ENCODE results near the gene PIGU. TPM values are rescaled to one million over a fixed set of nuclear protein-coding genes. Genes with fewer than 3 reads are reported as not detected.

The PIGU gene
- total and polyA plus RNA-seq, 2 of the 13 experiments (the other 11 are each of a cell fraction or from before 2014, with no cell fraction given), result 45.5 to 231 TPM

DNA sequence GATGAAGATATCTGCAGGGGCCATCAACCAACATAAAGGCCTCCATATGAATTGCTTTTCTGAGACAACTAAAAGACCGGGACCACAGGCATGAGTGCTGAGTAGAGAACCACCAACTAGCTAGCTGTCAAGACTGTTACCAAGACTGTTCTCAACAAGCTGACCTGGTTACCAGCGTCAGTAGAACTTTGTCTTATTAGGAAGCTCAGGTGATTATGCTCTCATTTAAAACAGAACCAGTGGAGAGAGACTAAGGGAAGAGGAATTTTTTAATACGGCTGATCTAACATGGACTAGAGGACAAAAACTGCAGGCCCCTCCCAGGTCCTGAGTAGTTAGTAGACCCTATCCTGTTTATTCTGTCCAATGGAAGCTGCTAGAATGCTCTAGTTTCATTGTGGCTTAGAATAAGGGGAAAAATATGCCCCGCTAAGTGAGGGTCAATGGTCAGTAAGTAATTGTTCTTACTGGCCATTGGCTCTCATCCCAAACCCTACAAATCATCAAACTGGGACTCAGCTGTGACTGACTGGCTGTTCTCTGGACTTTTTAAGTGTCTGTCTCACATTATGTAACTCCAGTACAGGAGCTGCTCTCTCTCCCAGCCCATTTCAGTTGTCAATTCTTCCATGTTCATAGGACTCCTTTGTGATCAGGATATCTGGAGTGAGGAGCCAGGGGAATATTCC lies 164.5 kb downstream of the PIGU start (continued):
- TF ChIP-seq TCF12 (IDR thresholded peaks at IDR 0.05) (no peak), TCF12 (CRISPR knock-in tag; IDR thresholded peaks at IDR 0.05) (no peak), ZNF282 (IDR thresholded peaks at IDR 0.05; ENCODE audit: partially characterized antibody) (no peak), ZNF652 (CRISPR knock-in tag; IDR thresholded peaks at IDR 0.05; ENCODE audit: borderline replicate concordance, low read depth) (no peak), YEATS2 (CRISPR knock-in tag; IDR thresholded peaks at IDR 0.05; ENCODE audit: borderline replicate concordance) (peak; percentile 42; the same call in 1 of the 2 replicates), ZNF788 (CRISPR knock-in tag; IDR thresholded peaks at IDR 0.05; ENCODE audit: borderline replicate concordance) (no peak), THAP11 (CRISPR knock-in tag; IDR thresholded peaks at IDR 0.05) (peak; percentile 26; the same call in 1 of the 2 replicates), ELF3 (CRISPR knock-in tag; IDR thresholded peaks at IDR 0.05) (no peak), FOXA1 (IDR thresholded peaks at IDR 0.05) (no peak), FOXA1 (CRISPR knock-in tag; IDR thresholded peaks at IDR 0.05) (no peak), JUNB (CRISPR knock-in tag; IDR thresholded peaks at IDR 0.05; ENCODE audit: borderline replicate concordance) (no peak), TGIF2 (CRISPR knock-in tag; IDR thresholded peaks at IDR 0.05) (peak; percentile 87), HOXA9 (CRISPR knock-in tag; IDR thresholded peaks at IDR 0.05; ENCODE audit: borderline replicate concordance) (no peak), NCOA2 (CRISPR knock-in tag; IDR thresholded peaks at IDR 0.05) (no peak), RBAK (CRISPR knock-in tag; IDR thresholded peaks at IDR 0.05) (0 out of 2 replicates have a peak, but pooled peaks have one; percentile 45), ZC3H4 (CRISPR knock-in tag; IDR thresholded peaks at IDR 0.05; ENCODE audit: borderline replicate concordance) (no peak), REXO4 (CRISPR knock-in tag; IDR thresholded peaks at IDR 0.05; ENCODE audit: borderline replicate concordance) (no peak), PAX8 (CRISPR knock-in tag; IDR thresholded peaks at IDR 0.05; ENCODE audit: borderline replicate concordance) (no peak; the same call in 1 of the 2 replicates), MED13 (CRISPR knock-in tag; IDR thresholded peaks at IDR 0.05) (0 out of 2 replicates have a peak, but pooled peaks have one; percentile 36), SUZ12 (IDR thresholded peaks at IDR 0.05; ENCODE audit: low read depth, low read length) (no peak), ARNTL (CRISPR knock-in tag; IDR thresholded peaks at IDR 0.05) (no peak; the same call in 1 of the 2 replicates), ZNF644 (CRISPR knock-in tag; IDR thresholded peaks at IDR 0.05; ENCODE audit: low read depth) (peak; percentile 65), PITX1 (CRISPR knock-in tag; IDR thresholded peaks at IDR 0.05) (no peak), ELF1 (CRISPR knock-in tag; IDR thresholded peaks at IDR 0.05) (no peak), ZNF501 (CRISPR knock-in tag; IDR thresholded peaks at IDR 0.05) (peak; percentile 81), ZNF264 (CRISPR knock-in tag; IDR thresholded peaks at IDR 0.05) (0 out of 2 replicates have a peak, but pooled peaks have one; percentile 53)
- TF ChIP-seq, protein P1, sequence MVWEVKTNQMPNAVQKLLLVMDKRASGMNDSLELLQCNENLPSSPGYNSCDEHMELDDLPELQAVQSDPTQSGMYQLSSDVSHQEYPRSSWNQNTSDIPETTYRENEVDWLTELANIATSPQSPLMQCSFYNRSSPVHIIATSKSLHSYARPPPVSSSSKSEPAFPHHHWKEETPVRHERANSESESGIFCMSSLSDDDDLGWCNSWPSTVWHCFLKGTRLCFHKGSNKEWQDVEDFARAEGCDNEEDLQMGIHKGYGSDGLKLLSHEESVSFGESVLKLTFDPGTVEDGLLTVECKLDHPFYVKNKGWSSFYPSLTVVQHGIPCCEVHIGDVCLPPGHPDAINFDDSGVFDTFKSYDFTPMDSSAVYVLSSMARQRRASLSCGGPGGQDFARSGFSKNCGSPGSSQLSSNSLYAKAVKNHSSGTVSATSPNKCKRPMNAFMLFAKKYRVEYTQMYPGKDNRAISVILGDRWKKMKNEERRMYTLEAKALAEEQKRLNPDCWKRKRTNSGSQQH (CRISPR knock-in tag; IDR thresholded peaks at IDR 0.05; ENCODE audit: low read depth), result no peak
- TF ChIP-seq, protein P2, sequence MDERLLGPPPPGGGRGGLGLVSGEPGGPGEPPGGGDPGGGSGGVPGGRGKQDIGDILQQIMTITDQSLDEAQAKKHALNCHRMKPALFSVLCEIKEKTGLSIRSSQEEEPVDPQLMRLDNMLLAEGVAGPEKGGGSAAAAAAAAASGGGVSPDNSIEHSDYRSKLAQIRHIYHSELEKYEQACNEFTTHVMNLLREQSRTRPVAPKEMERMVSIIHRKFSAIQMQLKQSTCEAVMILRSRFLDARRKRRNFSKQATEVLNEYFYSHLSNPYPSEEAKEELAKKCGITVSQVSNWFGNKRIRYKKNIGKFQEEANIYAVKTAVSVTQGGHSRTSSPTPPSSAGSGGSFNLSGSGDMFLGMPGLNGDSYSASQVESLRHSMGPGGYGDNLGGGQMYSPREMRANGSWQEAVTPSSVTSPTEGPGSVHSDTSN (CRISPR knock-in tag; IDR thresholded peaks at IDR 0.05), result 0 out of 2 replicates have a peak, but pooled peaks have one; percentile 30
- TF ChIP-seq, protein P3, sequence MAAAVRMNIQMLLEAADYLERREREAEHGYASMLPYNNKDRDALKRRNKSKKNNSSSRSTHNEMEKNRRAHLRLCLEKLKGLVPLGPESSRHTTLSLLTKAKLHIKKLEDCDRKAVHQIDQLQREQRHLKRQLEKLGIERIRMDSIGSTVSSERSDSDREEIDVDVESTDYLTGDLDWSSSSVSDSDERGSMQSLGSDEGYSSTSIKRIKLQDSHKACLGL (CRISPR knock-in tag; IDR thresholded peaks at IDR 0.05), result no peak
- TF ChIP-seq, protein P4, sequence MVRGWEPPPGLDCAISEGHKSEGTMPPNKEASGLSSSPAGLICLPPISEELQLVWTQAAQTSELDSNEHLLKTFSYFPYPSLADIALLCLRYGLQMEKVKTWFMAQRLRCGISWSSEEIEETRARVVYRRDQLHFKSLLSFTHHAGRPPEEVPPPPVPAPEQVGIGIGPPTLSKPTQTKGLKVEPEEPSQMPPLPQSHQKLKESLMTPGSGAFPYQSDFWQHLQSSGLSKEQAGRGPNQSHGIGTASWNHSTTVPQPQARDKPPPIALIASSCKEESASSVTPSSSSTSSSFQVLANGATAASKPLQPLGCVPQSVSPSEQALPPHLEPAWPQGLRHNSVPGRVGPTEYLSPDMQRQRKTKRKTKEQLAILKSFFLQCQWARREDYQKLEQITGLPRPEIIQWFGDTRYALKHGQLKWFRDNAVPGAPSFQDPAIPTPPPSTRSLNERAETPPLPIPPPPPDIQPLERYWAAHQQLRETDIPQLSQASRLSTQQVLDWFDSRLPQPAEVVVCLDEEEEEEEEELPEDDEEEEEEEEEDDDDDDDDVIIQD (CRISPR knock-in tag; IDR thresholded peaks at IDR 0.05; ENCODE audit: low read depth), result peak; percentile 72; the same call in 1 of the 2 replicates
